Sigmoid colon (tissue), 7 donors: ENCODE measurements around the gene POU2AF3. TPM values are rescaled to one million over a fixed set of nuclear protein-coding genes. Genes with fewer than 3 reads are reported as not detected.

Experiments used
- DNase-seq: peaks from one replicate; pipeline ENCODE4 v3.0.0-alpha.2; 2019
- H3K27ac ChIP-seq, 4 donors: fragments of 200-600 bp; sonication (generic); one replicate each; pipeline ENCODE4 v1.5.1; 2016 to 2019; ENCODE audit warnings: mild to moderate bottlenecking in 1 of 4
- H3K27me3 ChIP-seq, 3 donors: fragments of 200-600 bp; sonication (generic); one replicate each; pipeline ENCODE4 v1.5.1; 2019; ENCODE audit warnings: mild to moderate bottlenecking in 1 of 3
- H3K36me3 ChIP-seq, 4 donors: fragments of 200-600 bp; sonication (generic); one replicate each; pipeline ENCODE4 v1.5.1; 2016 to 2019
- H3K4me1 ChIP-seq, 4 donors: fragments of 200-600 bp; sonication (generic); one replicate each; pipeline ENCODE4 v1.5.1; 2017 to 2019
- H3K4me3 ChIP-seq, 4 donors: fragments of 200-600 bp; sonication (generic); one replicate each; pipeline ENCODE4 v1.5.1; 2017 to 2019; ENCODE audit warnings: mild to moderate bottlenecking in 2 of 4, moderate library complexity in 1 of 4
- H3K9me3 ChIP-seq, 4 donors: fragments of 200-600 bp in 3 of 4; sonication (generic) in 3 of 4; one replicate each; pipeline versions ENCODE4 v1.5.1 to v1.6.1; 2013 to 2019
- CTCF ChIP-seq, 4 experiments: fragments of 450-650 bp in 3 of 4; fragments of 200-600 bp in 1 of 4; IDR thresholded peaks; one replicate each; pipeline ENCODE4 v1.5.1; 2016 to 2019; ENCODE audit warnings: antibody characterized with exemption in 4 of 4, mild to moderate bottlenecking in 3 of 4, moderate library complexity in 2 of 4
- EP300 ChIP-seq, 4 donors: sonication (generic); formaldehyde crosslinking; IDR thresholded peaks; one replicate each; pipeline ENCODE4 v1.6.1; 2017; ENCODE audit warnings: antibody characterized with exemption in 4 of 4
- POLR2A ChIP-seq, 2 donors: fragments of 450-650 bp; IDR thresholded peaks; one replicate each; pipeline ENCODE4 v1.6.1; 2016; ENCODE audit warnings: antibody characterized with exemption in 2 of 2, mild to moderate bottlenecking in 2 of 2, moderate library complexity in 2 of 2
- POLR2AphosphoS5 ChIP-seq, 4 donors: sonication (generic); formaldehyde crosslinking; IDR thresholded peaks; one replicate each; pipeline ENCODE4 v1.6.1; 2017; ENCODE audit warnings: antibody characterized with exemption in 4 of 4
- WGBS, 2 donors: extraction: QIAGEN DNeasy Blood & Tissue Kit; methylation state at CpG; one replicate each; pipeline ENCODE4 v1.1.7; 2013; 5-methylcytosine and 5-hydroxymethylcytosine counted together
- intact Hi-C: fragments of 100-400 bp; cut with DNase I; formaldehyde crosslinking; loops from one replicate; pipeline ENCODE4 v1.15.1; 2023
- polyA plus RNA-seq, 3 donors: library from polyadenylated mRNA; stranded (reverse); fragments of 200-250 nt; gene quantifications; one replicate each; pipeline ENCODE4 v1.2.3, GENCODE V29; 2013
- total RNA-seq, 4 donors: library from RNA; depleted of rRNA; stranded (reverse); fragments of >200 nt; gene quantifications; one replicate each; pipeline ENCODE4 v1.1.0, GENCODE V29; 2016
- donor health status: healthy with polysubstance abuse.
- donor health status: Bipolar disorder and iron deficiency.
- donor health status: healthy.

The POU2AF3 gene
- total and polyA plus RNA-seq, 7 donors = 0.68 to 5.8 (median 3.9) TPM

DNA sequence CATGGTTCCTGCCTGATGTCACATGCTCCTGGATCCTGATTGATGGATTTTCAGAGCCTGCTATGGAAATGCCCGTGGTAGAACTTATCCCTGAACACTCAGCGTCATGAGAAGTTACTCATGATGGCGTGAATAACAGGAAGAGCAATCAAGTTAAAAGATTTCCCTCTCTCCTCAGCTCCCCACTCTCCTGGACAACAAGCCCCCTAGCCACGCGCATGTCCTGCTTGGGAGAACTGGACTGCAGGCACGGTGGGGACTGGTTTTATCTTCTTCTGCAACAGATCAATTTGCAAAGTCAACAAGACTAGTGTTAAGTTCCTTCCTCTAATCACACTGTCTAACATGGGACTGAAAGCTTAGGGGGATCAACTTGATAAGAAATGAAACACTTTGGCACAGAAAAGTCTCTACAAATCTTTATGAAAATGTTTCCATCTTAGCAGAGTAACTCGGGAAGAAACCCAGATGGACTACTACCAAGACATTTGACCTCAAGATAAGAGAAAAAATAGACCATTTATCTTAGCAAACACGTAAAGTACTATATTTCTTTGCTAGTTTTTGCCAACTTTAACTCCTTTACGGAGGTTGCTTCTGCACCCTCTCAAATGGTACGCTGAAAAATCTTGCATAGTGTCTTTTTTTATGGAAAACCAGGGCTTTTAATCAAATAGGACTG lies 53.2 kb downstream of the POU2AF3 start:
- no peak for DNase-seq
- no peak overlapping the region for H3K4me3 ChIP-seq
- H3K27me3 ChIP-seq = no peaks in the 10 kb centered on the region
- WGBS, 2 donors = 82 to 86% methylated on average over 10 of the region's 10 CpGs
- H3K9me3 ChIP-seq = no peaks in the 10 kb centered on the region
- TF ChIP-seq POLR2A (IDR thresholded peaks at IDR 0.05) (no peak), EP300 (IDR thresholded peaks at IDR 0.05) (no peak), POLR2AphosphoS5 (IDR thresholded peaks at IDR 0.05) (no peak), CTCF (IDR thresholded peaks at IDR 0.05) (no peak)
- no peak overlapping the region for H3K27ac ChIP-seq
- peaks cover 0 to 7% (median 0%) of the 10 kb centered on the region in 4 donors for H3K4me1 ChIP-seq
- intact Hi-C loops = no loop called here
- no peaks in the 10 kb centered on the region for H3K36me3 ChIP-seq

GRCh38 chr11:111352231-111352746 lies 53.9 kb downstream of the POU2AF3 start:
- no peak overlapping the region for H3K27ac ChIP-seq
- H3K4me3 ChIP-seq = no peak overlapping the region
- intact Hi-C loops = no loop called here
- no peaks in the 10 kb centered on the region for H3K36me3 ChIP-seq
- TF ChIP-seq CTCF (IDR thresholded peaks at IDR 0.05) = no peak
- TF ChIP-seq POLR2A (IDR thresholded peaks at IDR 0.05) = no peak
- no peak for TF ChIP-seq POLR2AphosphoS5 (IDR thresholded peaks at IDR 0.05)
- 90 to 93% methylated on average over 9 of the region's 9 CpGs for WGBS, 2 donors
- no peak for DNase-seq
- no peaks in the 10 kb centered on the region for H3K9me3 ChIP-seq
- H3K4me1 ChIP-seq = no peaks in the 10 kb centered on the region
- H3K27me3 ChIP-seq = no peaks in the 10 kb centered on the region

GRCh38 chr11:111352935-111353710 lies 54.8 kb downstream of the POU2AF3 start:
- Histone ChIP-seq H3K9me3 (no peaks in the 10 kb centered on the region), H3K36me3 (no peaks in the 10 kb centered on the region), H3K4me3 (no peak overlapping the region), H3K27ac (no peak overlapping the region), H3K4me1 (no peaks in the 10 kb centered on the region), H3K27me3 (no peaks in the 10 kb centered on the region)
- no peak for DNase-seq
- 25 to 67% methylated on average over 8 of the region's 8 CpGs for WGBS, 2 donors
- TF ChIP-seq POLR2A (IDR thresholded peaks at IDR 0.05) = no peak
- TF ChIP-seq EP300 (IDR thresholded peaks at IDR 0.05) = no peak
- no peak for TF ChIP-seq CTCF (IDR thresholded peaks at IDR 0.05)
- TF ChIP-seq POLR2AphosphoS5 (IDR thresholded peaks at IDR 0.05) = no peak
- intact Hi-C loops = no loop called here

GRCh38 chr11:111353776-111354600 lies 55.6 kb downstream of the POU2AF3 start:
- Histone ChIP-seq H3K27me3 (no peaks in the 10 kb centered on the region), H3K27ac (no peak overlapping the region)
- intact Hi-C loops = no loop called here

More at GRCh38 chr11:111353776-111354600, 55.6 kb downstream of the POU2AF3 start:
- Histone ChIP-seq H3K9me3 (no peaks in the 10 kb centered on the region), H3K4me3 (no peak overlapping the region), H3K36me3 (no peaks in the 10 kb centered on the region), H3K4me1 (no peaks in the 10 kb centered on the region)
- TF ChIP-seq POLR2AphosphoS5 (IDR thresholded peaks at IDR 0.05) (no peak), EP300 (IDR thresholded peaks at IDR 0.05) (no peak), CTCF (IDR thresholded peaks at IDR 0.05) (no peak), POLR2A (IDR thresholded peaks at IDR 0.05) (no peak)
- 93 to 94% methylated on average over 16 of the region's 16 CpGs for WGBS, 2 donors
- DNase-seq = no peak
